ENCODE results near the gene MACROH2A1. TPM values are rescaled to one million over a fixed set of nuclear protein-coding genes. Genes with fewer than 3 reads are reported as not detected.

The MACROH2A1 gene
- total RNA-seq (2014; rRNA removed; shearing (Covaris generic)) = 106 and 125 TPM in 2 replicates
- polyA plus RNA-seq (2016; fragmentation: Nextera tagmentation; extraction: Ambion mirVana) = 115 and 117 TPM in 2 replicates

DNA sequence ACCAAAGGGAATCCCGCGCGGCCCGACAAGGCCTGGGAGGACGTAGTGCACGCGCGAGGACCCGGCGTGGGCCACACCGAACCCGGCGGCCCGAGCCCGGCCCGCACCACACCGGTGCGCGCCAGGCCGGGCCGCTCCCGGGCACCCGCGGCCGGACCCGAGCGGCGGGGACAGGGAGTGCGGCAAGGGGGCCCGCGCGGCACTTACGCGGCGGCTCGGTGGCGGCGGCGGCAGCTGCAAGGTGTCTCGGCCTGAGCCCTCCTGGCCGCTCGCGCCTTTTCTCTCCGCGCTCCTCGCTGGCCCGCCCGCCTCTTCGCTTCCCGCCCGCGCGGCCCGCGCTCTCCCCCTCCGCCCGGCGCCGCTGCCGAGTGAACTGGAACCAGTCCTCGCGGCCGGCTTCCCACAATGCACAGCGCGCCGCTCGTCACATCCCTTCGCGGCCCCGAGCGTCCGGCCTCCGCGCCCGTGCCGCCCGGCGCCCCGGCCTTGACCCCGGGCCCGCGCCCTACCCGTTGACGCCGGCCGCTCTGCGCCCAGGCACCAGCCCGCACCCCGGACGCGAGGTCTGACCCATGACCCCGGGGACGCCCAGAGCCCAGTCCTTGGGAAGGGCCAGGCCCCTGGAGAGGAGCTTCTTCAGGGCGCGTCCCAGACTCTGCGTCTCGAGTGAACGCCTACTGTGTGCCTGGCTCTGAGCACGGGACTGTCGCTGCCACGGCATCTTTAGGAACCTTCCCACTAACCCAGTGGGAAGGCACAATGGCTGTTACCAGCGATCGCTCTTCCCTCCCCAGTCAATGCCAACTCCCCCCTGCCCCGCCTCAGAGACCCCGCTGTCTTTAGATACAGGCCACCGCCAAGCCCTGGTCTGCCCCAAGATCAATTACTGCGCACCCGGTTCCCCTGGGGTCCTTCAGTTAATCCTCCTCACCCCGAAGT lies at the start of gene MACROH2A1:
TSS of gene MACROH2A1 (minus strand) at position 377 of the 939 bp plus-strand sequence. CDS start 10,138 bp downstream, outside the sequence.
- Histone ChIP-seq H2AFZ (peak within 1 kb of the TSS; percentile 87), H3K9ac (peak within 1 kb of the TSS; percentile 95), H3K27ac (peak within 1 kb of the TSS; percentile 87), H3K9me3 (ENCODE audit: low read depth) (no peaks in the 10 kb centered on the region), H4K20me1 (ENCODE audit: insufficient read depth) (no peaks in the 10 kb centered on the region), H3K79me2 (ENCODE audit: insufficient read depth) (peaks cover 47% of the 10 kb centered on the region), H3F3A (ENCODE audit: insufficient read depth) (peaks cover 4% of the 10 kb centered on the region; the same call in 1 of the 2 replicates), H3K36me3 (ENCODE audit: low read depth) (no peaks in the 10 kb centered on the region), H3K4me2 (ENCODE audit: unreplicated experiment) (peak within 1 kb of the TSS; percentile 97), H3K9me2 (ENCODE audit: insufficient read depth) (no peaks in the 10 kb centered on the region), H3K4me3 (peak within 1 kb of the TSS; percentile 82), H3K4me1 (ENCODE audit: insufficient read depth) (peaks cover 17% of the 10 kb centered on the region), H3K27me3 (replicated peaks; ENCODE audit: insufficient read depth) (no peaks in the 10 kb centered on the region)
- no peak for TF ChIP-seq EZH2phosphoT487 (IDR thresholded peaks at IDR 0.05; ENCODE audit: insufficient read depth, low read depth)
- WGBS, 2 experiments (ENCODE audit: low coverage in 1 of 2, low lambda C conversion rate in 2 of 2, missing lambda C conversion rate in 2 of 2) = 1% methylated on average over 85 to 86 of the region's 109 CpGs
- in situ Hi-C loops (cut with MboI) = no loop called here
- peak; percentile 98 for DNase-seq

DNA sequence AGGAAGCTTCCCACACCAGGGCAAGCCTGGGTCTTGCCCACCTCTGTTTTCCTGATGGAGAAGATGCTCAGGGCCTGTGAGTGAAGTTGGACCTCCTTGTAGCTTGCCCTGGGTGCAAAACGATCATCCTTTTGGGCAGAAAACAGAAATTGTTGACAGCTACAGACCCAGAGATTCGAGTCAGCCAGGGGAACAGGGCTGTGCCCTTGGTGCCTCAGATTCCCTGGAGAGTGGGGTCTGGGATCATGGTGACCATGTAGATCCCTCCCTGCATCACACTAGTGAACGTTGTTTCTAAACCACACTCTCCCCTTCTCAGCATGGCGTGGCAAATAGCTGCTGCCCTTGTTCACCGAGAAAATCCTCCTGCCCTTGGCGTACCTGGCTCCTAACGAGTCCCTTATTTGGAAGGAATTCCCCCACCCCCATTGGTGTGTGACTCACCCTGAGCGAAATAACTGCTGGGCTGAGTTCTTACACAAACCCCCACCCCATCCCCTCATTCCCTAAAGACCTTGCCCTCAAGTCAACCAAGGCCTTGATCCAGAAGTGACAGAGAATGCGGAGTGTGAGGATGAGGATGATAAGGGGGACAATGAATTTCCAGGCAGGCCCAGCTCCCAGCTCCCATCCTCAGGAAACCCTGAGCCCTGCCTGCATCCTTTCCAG lies 49.2 kb upstream of the MACROH2A1 start:
- no peaks in the 10 kb centered on the region for H3K36me3 ChIP-seq (ENCODE audit: low read depth)
- no peak overlapping the region for H3K4me3 ChIP-seq
- TF ChIP-seq EZH2 (IDR thresholded peaks at IDR 0.05; ENCODE audit: insufficient read depth, poor library complexity, severe bottlenecking) (no peak), EZH2phosphoT487 (IDR thresholded peaks at IDR 0.05; ENCODE audit: insufficient read depth, low read depth) (no peak)
- no peaks in the 10 kb centered on the region for H3K4me1 ChIP-seq (ENCODE audit: insufficient read depth)
- H3F3A ChIP-seq (ENCODE audit: insufficient read depth) = no peaks in the 10 kb centered on the region
- no peak for DNase-seq
- in situ Hi-C loops (cut with MboI) = no loop called here
- no peaks in the 10 kb centered on the region for H3K79me2 ChIP-seq (ENCODE audit: insufficient read depth)
- H3K9ac ChIP-seq = no peak overlapping the region
- no peaks in the 10 kb centered on the region for H4K20me1 ChIP-seq (ENCODE audit: insufficient read depth)
- no peaks in the 10 kb centered on the region for H3K9me3 ChIP-seq (ENCODE audit: low read depth)
- no peak overlapping the region for H3K27ac ChIP-seq
- H3K4me2 ChIP-seq (ENCODE audit: unreplicated experiment) = no peak overlapping the region
- no peaks in the 10 kb centered on the region for H3K9me2 ChIP-seq (ENCODE audit: insufficient read depth)
- no peaks in the 10 kb centered on the region for H3K27me3 ChIP-seq (replicated peaks; ENCODE audit: insufficient read depth)
- H2AFZ ChIP-seq = no peak overlapping the region
- WGBS, 2 experiments (ENCODE audit: low coverage in 1 of 2, low lambda C conversion rate in 2 of 2, missing lambda C conversion rate in 2 of 2) = 68 to 70% methylated on average over 9 of the region's 9 CpGs

DNA sequence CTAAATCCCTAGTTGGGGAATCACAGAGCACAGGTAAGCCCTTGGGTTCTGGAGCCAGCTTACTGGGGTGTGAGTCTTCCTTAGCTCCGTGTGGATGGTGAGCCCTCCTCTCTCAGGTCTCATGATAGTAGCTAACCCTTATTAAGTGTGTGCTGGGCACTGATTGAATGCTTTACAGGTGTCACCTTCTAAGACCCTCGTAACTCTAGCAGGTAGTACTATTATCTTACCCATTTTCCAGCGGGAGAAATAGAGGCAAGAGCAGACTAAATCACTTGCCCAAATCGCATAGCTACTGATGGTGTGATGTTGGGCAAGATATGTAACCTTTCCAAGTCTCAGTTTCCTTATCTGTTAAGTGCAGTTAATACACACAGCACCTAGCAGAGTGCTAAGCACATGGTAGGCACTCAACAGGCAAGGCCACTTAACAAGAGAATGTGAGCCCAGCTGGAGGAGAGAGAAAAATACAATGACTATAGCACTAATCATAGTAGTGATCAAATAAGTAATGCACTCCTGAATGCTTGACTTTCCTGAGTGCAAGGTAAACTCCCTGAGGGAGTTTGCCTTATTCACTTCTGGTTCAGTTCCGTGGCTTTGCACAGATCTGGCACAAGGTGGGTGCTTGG lies 48.4 kb upstream of the MACROH2A1 start, which contains the start of gene DCANP1:
TSS of gene DCANP1 (minus strand) at position 51 of the 632 bp plus-strand sequence. CDS start 240 bp downstream, outside the sequence.
- WGBS, 2 experiments (ENCODE audit: low coverage in 1 of 2, low lambda C conversion rate in 2 of 2, missing lambda C conversion rate in 2 of 2) = 77 to 85% methylated on average over 5 of the region's 5 CpGs
- H3K27me3 ChIP-seq (replicated peaks; ENCODE audit: insufficient read depth) = no peaks in the 10 kb centered on the region
- no peak within 1 kb of the TSS for H3K4me3 ChIP-seq
- TF ChIP-seq EZH2phosphoT487 (IDR thresholded peaks at IDR 0.05; ENCODE audit: insufficient read depth, low read depth) (no peak), EZH2 (IDR thresholded peaks at IDR 0.05; ENCODE audit: insufficient read depth, poor library complexity, severe bottlenecking) (no peak)
- no peaks in the 10 kb centered on the region for H4K20me1 ChIP-seq (ENCODE audit: insufficient read depth)
- no peak for DNase-seq
- no peaks in the 10 kb centered on the region for H3K9me3 ChIP-seq (ENCODE audit: low read depth)
- H3F3A ChIP-seq (ENCODE audit: insufficient read depth) = no peaks in the 10 kb centered on the region
- H3K27ac ChIP-seq = no peak within 1 kb of the TSS
- in situ Hi-C loops (cut with MboI) = no loop called here
- no peak within 1 kb of the TSS for H2AFZ ChIP-seq
- no peak within 1 kb of the TSS for H3K4me2 ChIP-seq (ENCODE audit: unreplicated experiment)
- no peaks in the 10 kb centered on the region for H3K9me2 ChIP-seq (ENCODE audit: insufficient read depth)
- no peaks in the 10 kb centered on the region for H3K79me2 ChIP-seq (ENCODE audit: insufficient read depth)
- H3K9ac ChIP-seq = no peak within 1 kb of the TSS
- no peaks in the 10 kb centered on the region for H3K36me3 ChIP-seq (ENCODE audit: low read depth)
- no peaks in the 10 kb centered on the region for H3K4me1 ChIP-seq (ENCODE audit: insufficient read depth)

DNA sequence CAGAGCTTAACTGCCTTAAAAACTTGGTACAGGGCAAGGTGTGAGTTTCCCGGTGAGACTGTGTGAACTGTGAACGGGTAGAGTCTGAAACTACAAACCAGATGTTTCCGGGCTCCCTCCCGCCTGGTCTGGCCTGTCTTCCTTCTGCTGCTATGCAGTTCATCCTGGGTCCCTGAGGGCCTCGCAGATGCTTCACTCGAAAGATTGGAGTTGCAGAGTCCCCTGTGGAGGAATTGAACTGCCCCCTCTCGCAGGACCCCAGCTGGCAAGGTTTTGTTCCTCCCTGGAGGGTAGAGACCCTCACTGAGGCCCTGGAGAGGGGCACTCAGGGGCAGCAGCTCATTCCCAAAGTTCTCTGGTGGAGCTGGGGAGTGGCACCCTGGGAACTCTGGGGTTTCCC lies 47.6 kb upstream of the MACROH2A1 start:
- Histone ChIP-seq H2AFZ (no peak overlapping the region), H3K9me3 (ENCODE audit: low read depth) (no peaks in the 10 kb centered on the region), H3K4me3 (no peak overlapping the region), H3K27me3 (replicated peaks; ENCODE audit: insufficient read depth) (no peaks in the 10 kb centered on the region), H4K20me1 (ENCODE audit: insufficient read depth) (no peaks in the 10 kb centered on the region), H3K36me3 (ENCODE audit: low read depth) (no peaks in the 10 kb centered on the region), H3K4me2 (ENCODE audit: unreplicated experiment) (no peak overlapping the region), H3K27ac (no peak overlapping the region), H3K79me2 (ENCODE audit: insufficient read depth) (no peaks in the 10 kb centered on the region), H3K9me2 (ENCODE audit: insufficient read depth) (no peaks in the 10 kb centered on the region), H3K9ac (no peak overlapping the region), H3F3A (ENCODE audit: insufficient read depth) (no peaks in the 10 kb centered on the region), H3K4me1 (ENCODE audit: insufficient read depth) (no peaks in the 10 kb centered on the region)
- WGBS, 2 experiments (ENCODE audit: low coverage in 1 of 2, low lambda C conversion rate in 2 of 2, missing lambda C conversion rate in 2 of 2) = 76 to 84% methylated on average over 7 of the region's 7 CpGs
- DNase-seq = no peak
- in situ Hi-C loops (cut with MboI) = no loop called here
- TF ChIP-seq EZH2 (IDR thresholded peaks at IDR 0.05; ENCODE audit: insufficient read depth, poor library complexity, severe bottlenecking) = no peak
- no peak for TF ChIP-seq EZH2phosphoT487 (IDR thresholded peaks at IDR 0.05; ENCODE audit: insufficient read depth, low read depth)
